Measurements from ENCODE around the gene MAVS. TPM values are rescaled to one million over a fixed set of nuclear protein-coding genes. Genes with fewer than 3 reads are reported as not detected.
A peak's percentile ranks its signal among the peaks of the same experiment; 100 is the strongest.
"Not testable (repeated sequence)": the region's sequence is repeated elsewhere in the genome, so short reads cannot be mapped to it uniquely, and the experiment has no call there.

The MAVS gene
- polyA plus RNA-seq, 1 experiment = 17.4 TPM

DNA sequence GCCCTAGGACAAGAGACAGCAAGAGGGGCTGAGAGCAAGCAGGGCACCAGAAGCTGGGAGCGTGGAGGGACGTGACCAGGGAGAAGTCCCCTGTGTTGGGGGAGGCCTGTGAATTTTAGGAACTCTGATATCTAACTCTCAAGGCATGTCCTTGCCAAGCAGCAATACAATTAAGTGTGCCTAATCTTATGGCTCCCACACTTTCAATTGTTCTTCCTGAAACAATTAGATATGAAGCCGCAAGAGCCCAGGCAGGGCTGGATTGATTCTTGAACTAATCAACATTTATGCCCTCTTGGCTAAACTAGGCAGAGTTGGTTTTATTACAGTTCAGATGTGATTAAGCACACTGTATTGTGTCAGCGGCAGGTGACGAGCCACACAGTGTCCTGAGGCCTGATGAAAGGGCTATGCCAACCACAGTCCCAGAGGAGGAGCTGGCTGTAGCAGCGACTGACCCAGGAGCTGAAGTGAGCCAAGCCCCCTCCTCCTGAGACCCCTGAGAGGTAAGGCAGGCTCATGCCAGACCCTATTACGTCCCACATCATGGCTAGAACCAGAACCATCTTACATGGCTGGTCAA is 4.2 kb upstream of the MAVS start:
- Histone ChIP-seq H3K4me3 (ENCODE audit: low read depth, low read length) (no peak overlapping the region), H3K27me3 (ENCODE audit: control insufficient read depth, insufficient read depth, low read length) (no peaks in the 10 kb centered on the region), H3K36me3 (ENCODE audit: control insufficient read depth, insufficient read depth, low read length) (no peaks in the 10 kb centered on the region)
- TF ChIP-seq, protein P1, sequence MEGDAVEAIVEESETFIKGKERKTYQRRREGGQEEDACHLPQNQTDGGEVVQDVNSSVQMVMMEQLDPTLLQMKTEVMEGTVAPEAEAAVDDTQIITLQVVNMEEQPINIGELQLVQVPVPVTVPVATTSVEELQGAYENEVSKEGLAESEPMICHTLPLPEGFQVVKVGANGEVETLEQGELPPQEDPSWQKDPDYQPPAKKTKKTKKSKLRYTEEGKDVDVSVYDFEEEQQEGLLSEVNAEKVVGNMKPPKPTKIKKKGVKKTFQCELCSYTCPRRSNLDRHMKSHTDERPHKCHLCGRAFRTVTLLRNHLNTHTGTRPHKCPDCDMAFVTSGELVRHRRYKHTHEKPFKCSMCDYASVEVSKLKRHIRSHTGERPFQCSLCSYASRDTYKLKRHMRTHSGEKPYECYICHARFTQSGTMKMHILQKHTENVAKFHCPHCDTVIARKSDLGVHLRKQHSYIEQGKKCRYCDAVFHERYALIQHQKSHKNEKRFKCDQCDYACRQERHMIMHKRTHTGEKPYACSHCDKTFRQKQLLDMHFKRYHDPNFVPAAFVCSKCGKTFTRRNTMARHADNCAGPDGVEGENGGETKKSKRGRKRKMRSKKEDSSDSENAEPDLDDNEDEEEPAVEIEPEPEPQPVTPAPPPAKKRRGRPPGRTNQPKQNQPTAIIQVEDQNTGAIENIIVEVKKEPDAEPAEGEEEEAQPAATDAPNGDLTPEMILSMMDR (IDR thresholded peaks at IDR 0.05; ENCODE audit: insufficient read depth, low read depth, low read length) = no peak
- POLR2A ChIA-PET = no interaction called here
- DNase-seq (ENCODE audit: low read depth) = no peak
- CTCF ChIA-PET = interaction anchor here (1.1 to 2.1 kb wide), 2 partner anchors 13 to 24 kb away, joined by 3 to 6 read pairs; no protein-coding TSS in a partner anchor

- H3K4me3 ChIP-seq (ENCODE audit: low read depth, low read length) = no peak overlapping the region
- no peaks in the 10 kb centered on the region; the same call in 1 of the 2 replicates for H3K36me3 ChIP-seq (ENCODE audit: control insufficient read depth, insufficient read depth, low read length)
- ChIA-PET POLR2A (no interaction called here), CTCF (interaction anchor here (1.1 to 2.1 kb wide), 2 partner anchors 12 to 25 kb away, joined by 3 to 6 read pairs; no protein-coding TSS in a partner anchor)
- no peaks in the 10 kb centered on the region for H3K27me3 ChIP-seq (ENCODE audit: control insufficient read depth, insufficient read depth, low read length)
- DNase-seq (ENCODE audit: low read depth) = no peak
- TF ChIP-seq, protein P1 (IDR thresholded peaks at IDR 0.05; ENCODE audit: insufficient read depth, low read depth, low read length) = no peak
Measured at GRCh38 chr20:3843490-3843889, 3.1 kb upstream of the MAVS start.

DNA sequence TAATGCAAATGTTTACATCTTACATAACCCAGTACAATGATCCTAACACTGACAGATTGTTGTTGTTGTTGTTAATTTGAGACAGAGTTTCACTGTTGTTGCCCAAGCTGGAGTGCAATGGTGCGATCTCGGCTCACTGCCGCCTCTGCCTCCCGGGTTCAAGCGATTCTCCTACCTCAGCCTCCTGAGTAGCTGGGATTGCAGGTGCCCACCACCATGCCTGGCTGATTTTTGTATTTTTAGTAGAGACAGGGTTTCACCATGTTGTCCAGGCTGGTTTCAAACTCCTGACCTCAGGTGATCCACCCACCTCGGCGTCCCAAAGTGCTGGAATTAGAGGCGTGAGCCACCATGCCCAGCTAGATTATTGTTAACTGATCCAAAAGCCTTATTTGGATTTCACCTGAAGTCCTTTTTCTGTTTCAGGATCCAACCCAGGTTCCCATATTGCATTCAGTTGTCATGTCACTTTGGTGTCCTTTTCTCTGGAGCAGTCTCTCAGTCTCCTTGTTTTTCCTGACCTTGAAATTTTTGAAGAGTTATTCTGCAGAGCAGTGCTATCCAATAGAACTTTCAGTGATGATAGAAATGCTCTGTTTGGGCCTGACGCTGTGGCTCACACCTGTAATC is 2.5 kb upstream of the MAVS start:
- H3K27me3 ChIP-seq (ENCODE audit: control insufficient read depth, insufficient read depth, low read length); H3K36me3 ChIP-seq (ENCODE audit: control insufficient read depth, insufficient read depth, low read length); POLR2A ChIA-PET; DNase-seq (ENCODE audit: low read depth); H3K4me3 ChIP-seq (ENCODE audit: low read depth, low read length): not testable (repeated sequence)
- CTCF ChIA-PET = interaction anchor here (1.5 to 2.1 kb wide), 2 partner anchors 11 to 59 kb away, joined by 5 to 6 read pairs; partner anchors contain the start of gene CENPB

- Histone ChIP-seq H3K27me3 (ENCODE audit: control insufficient read depth, insufficient read depth, low read length) (no peaks in the 10 kb centered on the region), H3K4me3 (ENCODE audit: low read depth, low read length) (peak overlapping the region; percentile 73), H3K36me3 (ENCODE audit: control insufficient read depth, insufficient read depth, low read length) (peaks cover 1% of the 10 kb centered on the region)
- ChIA-PET CTCF (no interaction called here), POLR2A (no interaction called here)
- no peak for DNase-seq (ENCODE audit: low read depth)
- TF ChIP-seq, protein P1 (IDR thresholded peaks at IDR 0.05; ENCODE audit: insufficient read depth, low read depth, low read length) = no peak
Measured at GRCh38 chr20:3846378-3846739, 275 bp upstream of the MAVS start.

GRCh38 chr20:3847429-3847940 is 851 bp downstream of the MAVS start:
- TF ChIP-seq, protein P1 (IDR thresholded peaks at IDR 0.05; ENCODE audit: insufficient read depth, low read depth, low read length) = no peak
- H3K27me3 ChIP-seq (ENCODE audit: control insufficient read depth, insufficient read depth, low read length) = no peaks in the 10 kb centered on the region
- peaks cover 1% of the 10 kb centered on the region for H3K36me3 ChIP-seq (ENCODE audit: control insufficient read depth, insufficient read depth, low read length)
- DNase-seq (ENCODE audit: low read depth) = no peak
- H3K4me3 ChIP-seq (ENCODE audit: low read depth, low read length) = peak overlapping the region; percentile 73
- ChIA-PET CTCF (interaction anchor here (0.6 to 0.7 kb wide), 2 partner anchors 29 to 225 kb away, joined by 3 read pairs; no protein-coding TSS in a partner anchor), POLR2A (no interaction called here)
